IMR-90 (cell line): ENCODE results near the gene GOT1. TPM values are rescaled to one million over a fixed set of nuclear protein-coding genes. Genes with fewer than 3 reads are reported as not detected.

ENCODE experiments used
- ATAC-seq: fragments of 200-7000 bp; cut with Tn5 transposase; 2 replicates; pipeline ENCODE4 v1.9.1; 2020; ENCODE audit warnings: low read depth, mild to moderate bottlenecking, moderate library complexity
- BruUV-seq: library from RNA; stranded (reverse); fragments of 400-500 nt; replicated peaks from 2 replicates; lab custom pipeline; 2021; lab: Mats Ljungman, UMichigan
- CTCF ChIA-PET: fragments of 300-600 bp; formaldehyde crosslinking; extraction: SDS; loops from one replicate; lab custom pipeline; 2021; ENCODE audit warnings: antibody characterized with exemption; lab: Yijun Ruan, JAX
- POLR2A ChIA-PET: fragments of 300-600 bp; sonication (Branson Sonifier 250); formaldehyde crosslinking; loops from one replicate; lab custom pipeline; 2022; ENCODE audit warnings: antibody characterized with exemption; ENCODE audit not compliant: unreplicated experiment; lab: Charles Lee
- DNase-seq: peaks from one replicate; pipeline ENCODE4 v3.0.0; 2013
- H2AFZ ChIP-seq: replicated peaks from 2 replicates; pipeline ENCODE3; 2013; ENCODE audit warnings: low read length, mild to moderate bottlenecking; ENCODE audit not compliant: poor library complexity
- H2AK5ac ChIP-seq: 2 replicates; pipeline ENCODE4 v1.6.1; 2013; ENCODE audit warnings: low read depth, low read length, inconsistent platforms
- H2AK9ac ChIP-seq: replicated peaks from 2 replicates; pipeline ENCODE3; 2013; ENCODE audit warnings: mild to moderate bottlenecking, low read depth, low read length, moderate library complexity; ENCODE audit not compliant: poor library complexity
- H2BK120ac ChIP-seq: 2 replicates; pipeline ENCODE4 v1.6.1; 2013; ENCODE audit warnings: low read depth, low read length, inconsistent platforms
- H2BK15ac ChIP-seq: 3 replicates; pipeline ENCODE4 v1.6.1; 2013; ENCODE audit warnings: low read depth, low read length, inconsistent platforms
- H2BK20ac ChIP-seq: 2 replicates; pipeline ENCODE4 v1.6.1; 2013; ENCODE audit warnings: low read depth, mild to moderate bottlenecking, inconsistent platforms, low read length, moderate library complexity
- H2BK5ac ChIP-seq: 2 replicates; pipeline ENCODE4 v1.6.1; 2013; ENCODE audit warnings: mild to moderate bottlenecking, low read depth, low read length, inconsistent platforms; ENCODE audit not compliant: poor library complexity, severe bottlenecking
- H3K14ac ChIP-seq: replicated peaks from 2 replicates; pipeline ENCODE4 v1.6.1; 2013; ENCODE audit warnings: low read depth, low read length, inconsistent platforms
- H3K18ac ChIP-seq: 2 replicates; pipeline ENCODE4 v1.6.1; 2013; ENCODE audit warnings: low read depth, low read length, control low read depth
- H3K23ac ChIP-seq: 2 replicates; pipeline ENCODE4 v1.6.1; 2013; ENCODE audit warnings: low read depth, low read length, inconsistent platforms
- H3K27ac ChIP-seq: 2 replicates; pipeline ENCODE4 v1.5.1; 2013; ENCODE audit warnings: mild to moderate bottlenecking, control low read depth, low read length; ENCODE audit not compliant: insufficient read depth
- H3K27me3 ChIP-seq: 2 replicates; pipeline ENCODE4 v1.6.1; 2013; ENCODE audit warnings: low read length; ENCODE audit not compliant: control insufficient read depth, insufficient read depth
- H3K36me3 ChIP-seq: 2 replicates; pipeline ENCODE4 v1.6.1; 2013; ENCODE audit warnings: low read length, mixed read lengths; ENCODE audit not compliant: control insufficient read depth, insufficient read depth
- H3K4ac ChIP-seq: 2 replicates; pipeline ENCODE4 v1.6.1; 2013; ENCODE audit warnings: low read depth, low read length, inconsistent platforms
- H3K4me1 ChIP-seq: 2 replicates; pipeline ENCODE4 v1.6.1; 2013; ENCODE audit warnings: low read length, mixed read lengths; ENCODE audit not compliant: control insufficient read depth, insufficient read depth
- H3K4me2 ChIP-seq: 2 replicates; pipeline ENCODE4 v1.6.1; 2013; ENCODE audit warnings: low read depth, mild to moderate bottlenecking, control low read depth, low read length, moderate library complexity
- H3K4me3 ChIP-seq: 2 replicates; pipeline ENCODE4 v1.5.1; 2013; ENCODE audit warnings: low read depth, mild to moderate bottlenecking, control low read depth, low read length, moderate library complexity; ENCODE audit not compliant: insufficient read depth
- H3K56ac ChIP-seq: 2 replicates; pipeline ENCODE4 v1.6.1; 2013; ENCODE audit warnings: low read length, inconsistent platforms; ENCODE audit not compliant: insufficient read depth; ENCODE audit errors: extremely low read depth
- H3K79me1 ChIP-seq, 2 experiments: 2 replicates each; pipeline ENCODE4 v1.6.1; 2013; ENCODE audit warnings: low read length in 2 of 2, inconsistent platforms in 1 of 2, low read depth in 1 of 2
- H3K9ac ChIP-seq: 2 replicates; pipeline ENCODE4 v1.6.1; 2013; ENCODE audit warnings: low read depth, low read length, control low read depth
- H3K9me1 ChIP-seq: 2 replicates; pipeline ENCODE4 v1.6.1; 2013; ENCODE audit warnings: low read length, inconsistent platforms; ENCODE audit not compliant: insufficient read depth
- H3K9me3 ChIP-seq: 2 replicates; pipeline ENCODE4 v1.6.1; 2013; ENCODE audit warnings: low read length; ENCODE audit not compliant: control insufficient read depth, insufficient read depth
- H4K20me1 ChIP-seq: 2 replicates; pipeline ENCODE4 v1.6.1; 2013; ENCODE audit warnings: low read length, inconsistent platforms; ENCODE audit not compliant: insufficient read depth
- H4K5ac ChIP-seq: 2 replicates; pipeline ENCODE4 v1.6.1; 2013; ENCODE audit warnings: mild to moderate bottlenecking, low read depth, low read length, control low read depth
- H4K8ac ChIP-seq, 2 experiments: 2 replicates each; pipeline ENCODE4 v1.6.1; 2013; ENCODE audit warnings: low read depth in 2 of 2, low read length in 2 of 2, control low read depth in 1 of 2, inconsistent platforms in 1 of 2
- H4K91ac ChIP-seq: 2 replicates; pipeline ENCODE4 v1.6.1; 2013; ENCODE audit warnings: low read depth, low read length, inconsistent platforms; ENCODE audit not compliant: insufficient read depth
- BHLHE40 ChIP-seq: fragments of 150-350 bp; IDR thresholded peaks from 2 replicates; pipeline ENCODE4 v1.6.1; 2016; ENCODE audit warnings: mild to moderate bottlenecking, low read depth, low read length
- CEBPB ChIP-seq: IDR thresholded peaks from 2 replicates; pipeline ENCODE4 v1.6.1; 2012; ENCODE audit warnings: low read depth, low read length, improper control_type of control experiment
- CHD1 ChIP-seq: IDR thresholded peaks from 2 replicates; pipeline ENCODE4 v1.6.1; 2012; ENCODE audit warnings: low read depth, low read length, improper control_type of control experiment
- ELK1 ChIP-seq: fragments of 150-350 bp; IDR thresholded peaks from 2 replicates; pipeline ENCODE4 v1.6.1; 2016; ENCODE audit warnings: low read depth, mild to moderate bottlenecking, low read length, moderate library complexity, borderline replicate concordance
- FOS ChIP-seq: fragments of 150-350 bp; IDR thresholded peaks from 2 replicates; pipeline ENCODE4 v1.6.1; 2016; ENCODE audit warnings: low read depth, low read length
- MAFK ChIP-seq: IDR thresholded peaks from 2 replicates; pipeline ENCODE4 v1.6.1; 2012; ENCODE audit warnings: low read depth, low read length, improper control_type of control experiment
- MAZ ChIP-seq: IDR thresholded peaks from 2 replicates; pipeline ENCODE4 v1.6.1; 2012; ENCODE audit warnings: low read depth, mild to moderate bottlenecking, low read length, improper control_type of control experiment, moderate library complexity, borderline replicate concordance
- MXI1 ChIP-seq: IDR thresholded peaks from 2 replicates; pipeline ENCODE4 v1.6.1; 2012; ENCODE audit warnings: low read depth, mild to moderate bottlenecking, low read length, moderate library complexity, borderline replicate concordance
- NFE2L2 ChIP-seq: fragments of 150-350 bp; IDR thresholded peaks from 2 replicates; pipeline ENCODE4 v1.6.1; 2016; ENCODE audit warnings: low read depth, mild to moderate bottlenecking, low read length
- POLR2A ChIP-seq: IDR thresholded peaks from 2 replicates; pipeline ENCODE4 v1.6.1; 2012; ENCODE audit warnings: mild to moderate bottlenecking, low read depth, low read length
- RAD21 ChIP-seq: IDR thresholded peaks from 2 replicates; pipeline ENCODE4 v1.6.1; 2012; ENCODE audit warnings: low read length, improper control_type of control experiment
- RCOR1 ChIP-seq: IDR thresholded peaks from 2 replicates; pipeline ENCODE4 v1.6.1; 2012; ENCODE audit warnings: mild to moderate bottlenecking, low read length, improper control_type of control experiment; ENCODE audit not compliant: insufficient replicate concordance
- RFX5 ChIP-seq: IDR thresholded peaks from 2 replicates; pipeline ENCODE4 v1.8.0; 2012; ENCODE audit warnings: low read depth, mild to moderate bottlenecking, low read length, moderate library complexity
- SMC3 ChIP-seq: fragments of 150-350 bp; IDR thresholded peaks from 2 replicates; pipeline ENCODE4 v1.6.1; 2016; ENCODE audit warnings: low read depth, mild to moderate bottlenecking, antibody characterized with exemption, low read length, moderate library complexity
- WGBS, 2 experiments: methylation state at CpG; one replicate each; pipeline versions ENCODE4 v1.1.5 to v1.1.7; 2013; ENCODE audit warnings: missing lambda C conversion rate in 2 of 2; ENCODE audit not compliant: insufficient read length in 1 of 2; ENCODE audit errors: extremely low coverage in 2 of 2; 5-methylcytosine and 5-hydroxymethylcytosine counted together
- dilution Hi-C: fragments of 300-500 bp; cut with HindIII; formaldehyde crosslinking; loops from one replicate; pipeline ENCODE4 v1.14.3; 2018; ENCODE audit warnings: low sequenced_read_pairs; ENCODE audit not compliant: unreplicated experiment
- in situ Hi-C: fragments of 300-500 bp; cut with MboI; formaldehyde crosslinking; loops from 3 replicates; pipeline ENCODE4 v1.14.3; 2019; ENCODE audit warnings: low sequenced_read_pairs, inconsistent platforms, mixed read lengths
- intact Hi-C: fragments of 100-400 bp; cut with micrococcal nuclease; formaldehyde crosslinking; loops from 2 replicates; pipeline ENCODE4 v1.10.0; 2022
- polyA plus RNA-seq, 3 experiments: library from polyadenylated mRNA; depleted of rRNA; stranded (reverse); fragments of >200 nt; gene quantifications; 2 replicates each; pipeline ENCODE4 v1.2.3, GENCODE V29; 2012; ENCODE audit warnings: low replicate concordance in 1 of 3
- total RNA-seq: library from RNA; depleted of rRNA; stranded (reverse); fragments of >200 nt; gene quantifications from 2 replicates; pipeline ENCODE4 v1.2.3, GENCODE V29; 2012
- TF ChIP-seq, protein P1 (sequence below): conservative IDR thresholded peaks from 2 replicates; pipeline ENCODE4 v1.5.1; 2012; ENCODE audit warnings: mild to moderate bottlenecking, low read depth, low read length, improper control_type of control experiment
- TF ChIP-seq, protein P2 (sequence below): fragments of 150-350 bp; IDR thresholded peaks from 2 replicates; pipeline ENCODE4 v1.6.1; 2017; ENCODE audit warnings: mild to moderate bottlenecking, antibody characterized with exemption, low read length, low read depth

GOT1 gene
- total and polyA plus RNA-seq, 2 of the 4 experiments (the other 2 are of a cell fraction), result 29.4 to 46.1 TPM

DNA sequence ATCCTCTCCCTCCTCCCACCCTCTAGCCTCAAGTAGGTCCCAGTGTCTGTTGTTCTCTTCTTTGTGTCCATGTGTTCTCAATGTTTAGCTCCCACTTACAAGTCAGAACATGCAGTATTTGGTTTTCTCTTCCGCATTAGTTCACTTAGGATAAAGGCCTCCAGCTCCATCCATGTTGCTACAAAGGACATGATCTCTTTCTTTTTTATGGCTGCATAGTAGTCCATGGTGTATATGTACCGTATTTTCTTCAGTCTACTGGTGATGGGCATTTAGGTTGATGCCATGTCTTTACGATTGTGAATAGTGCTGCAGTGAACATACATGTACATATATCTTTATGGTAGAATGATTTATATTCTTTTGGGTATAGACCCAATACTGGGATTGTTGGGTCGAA, 1.6 kb upstream of the GOT1 start:
- ChIA-PET POLR2A (no interaction called here), CTCF (interaction anchor here (0.9 kb wide), 1 partner anchor 129 kb away, joined by 3 read pairs; no protein-coding TSS in a partner anchor)
- Histone ChIP-seq H3K14ac (no peak overlapping the region), H4K8ac (no peak overlapping the region), H3K18ac (no peak overlapping the region), H3K4me3 (no peak overlapping the region), H4K5ac (no peak overlapping the region), H3K79me1 (peaks cover 14 to 47% of the 10 kb centered on the region in 2 experiments), H3K4me1 (peaks cover 2% of the 10 kb centered on the region; the same call in 1 of the 2 replicates), H3K4ac (no peak overlapping the region), H3K27ac (no peak overlapping the region), H2BK5ac (no peak overlapping the region), H2AFZ (no peak overlapping the region), H4K91ac (no peak overlapping the region), H3K23ac (no peak overlapping the region), H3K36me3 (0 out of 2 replicates have a peak, but pooled peaks cover 1% of the 10 kb centered on the region), H2BK15ac (no peak overlapping the region), H3K56ac (no peak overlapping the region), H3K9me1 (no peaks in the 10 kb centered on the region; the same call in 1 of the 2 replicates), H4K20me1 (no peaks in the 10 kb centered on the region), H3K4me2 (no peak overlapping the region), H2BK20ac (no peak overlapping the region), H2AK5ac (no peak overlapping the region), H2BK120ac (no peak overlapping the region), H3K9me3 (no peaks in the 10 kb centered on the region), H3K9ac (no peak overlapping the region), H3K27me3 (no peaks in the 10 kb centered on the region), H2AK9ac (no peak overlapping the region)
- no peak for DNase-seq
- BruUV-seq, result TSS peak; percentile 50
- ATAC-seq, result no peak
- intact Hi-C loops (loop anchor here (5.0 kb wide), 1 partner anchor 280 kb away; no protein-coding TSS in a partner anchor), dilution Hi-C loops (no loop called here), in situ Hi-C loops (loop anchor here (5.0 to 10.0 kb wide), 2 partner anchors 180 to 283 kb away; no protein-coding TSS in a partner anchor)
- TF ChIP-seq MAZ, result no peak
- no peak for TF ChIP-seq BHLHE40
- TF ChIP-seq RCOR1, result no peak
- no peak for TF ChIP-seq NFE2L2
- no peak for TF ChIP-seq CEBPB
- no peak for TF ChIP-seq ELK1
- TF ChIP-seq POLR2A, result no peak
- no peak for TF ChIP-seq RFX5
- TF ChIP-seq, protein P1, sequence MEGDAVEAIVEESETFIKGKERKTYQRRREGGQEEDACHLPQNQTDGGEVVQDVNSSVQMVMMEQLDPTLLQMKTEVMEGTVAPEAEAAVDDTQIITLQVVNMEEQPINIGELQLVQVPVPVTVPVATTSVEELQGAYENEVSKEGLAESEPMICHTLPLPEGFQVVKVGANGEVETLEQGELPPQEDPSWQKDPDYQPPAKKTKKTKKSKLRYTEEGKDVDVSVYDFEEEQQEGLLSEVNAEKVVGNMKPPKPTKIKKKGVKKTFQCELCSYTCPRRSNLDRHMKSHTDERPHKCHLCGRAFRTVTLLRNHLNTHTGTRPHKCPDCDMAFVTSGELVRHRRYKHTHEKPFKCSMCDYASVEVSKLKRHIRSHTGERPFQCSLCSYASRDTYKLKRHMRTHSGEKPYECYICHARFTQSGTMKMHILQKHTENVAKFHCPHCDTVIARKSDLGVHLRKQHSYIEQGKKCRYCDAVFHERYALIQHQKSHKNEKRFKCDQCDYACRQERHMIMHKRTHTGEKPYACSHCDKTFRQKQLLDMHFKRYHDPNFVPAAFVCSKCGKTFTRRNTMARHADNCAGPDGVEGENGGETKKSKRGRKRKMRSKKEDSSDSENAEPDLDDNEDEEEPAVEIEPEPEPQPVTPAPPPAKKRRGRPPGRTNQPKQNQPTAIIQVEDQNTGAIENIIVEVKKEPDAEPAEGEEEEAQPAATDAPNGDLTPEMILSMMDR, result no peak
- TF ChIP-seq CHD1, result no peak
- no peak for TF ChIP-seq RAD21
- TF ChIP-seq, protein P2, sequence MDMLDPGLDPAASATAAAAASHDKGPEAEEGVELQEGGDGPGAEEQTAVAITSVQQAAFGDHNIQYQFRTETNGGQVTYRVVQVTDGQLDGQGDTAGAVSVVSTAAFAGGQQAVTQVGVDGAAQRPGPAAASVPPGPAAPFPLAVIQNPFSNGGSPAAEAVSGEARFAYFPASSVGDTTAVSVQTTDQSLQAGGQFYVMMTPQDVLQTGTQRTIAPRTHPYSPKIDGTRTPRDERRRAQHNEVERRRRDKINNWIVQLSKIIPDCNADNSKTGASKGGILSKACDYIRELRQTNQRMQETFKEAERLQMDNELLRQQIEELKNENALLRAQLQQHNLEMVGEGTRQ, result no peak
- TF ChIP-seq MAFK, result no peak
- TF ChIP-seq MXI1, result no peak
- TF ChIP-seq FOS, result no peak
- no peak for TF ChIP-seq SMC3
- whole genome bisulfite sequencing, 2 experiments, result no CpG with 5 or more reads among the region's 4 CpGs
